Measurements from ENCODE around the gene KCNMA1.

DNA sequence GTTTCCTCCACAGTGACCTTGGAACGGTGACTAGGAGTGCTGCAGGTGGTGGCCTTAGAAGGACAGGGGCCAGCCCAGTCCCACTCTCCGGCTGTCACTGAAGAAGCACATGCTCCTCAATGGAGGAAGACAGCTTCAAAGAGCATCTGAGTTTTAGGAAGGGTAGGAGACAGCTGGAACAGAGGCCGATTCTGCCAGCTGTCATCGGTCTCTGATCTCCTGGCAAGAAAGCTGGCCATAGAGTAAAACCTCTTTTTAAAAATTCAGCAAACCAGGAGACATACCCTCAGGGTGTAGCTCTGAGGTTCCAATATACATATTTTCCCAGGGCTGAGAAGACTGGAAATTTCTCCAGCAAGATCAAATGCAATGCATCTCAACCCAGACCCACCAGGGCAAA is 55.9 kb downstream of the KCNMA1 start:
- TF ChIP-seq, protein P1, sequence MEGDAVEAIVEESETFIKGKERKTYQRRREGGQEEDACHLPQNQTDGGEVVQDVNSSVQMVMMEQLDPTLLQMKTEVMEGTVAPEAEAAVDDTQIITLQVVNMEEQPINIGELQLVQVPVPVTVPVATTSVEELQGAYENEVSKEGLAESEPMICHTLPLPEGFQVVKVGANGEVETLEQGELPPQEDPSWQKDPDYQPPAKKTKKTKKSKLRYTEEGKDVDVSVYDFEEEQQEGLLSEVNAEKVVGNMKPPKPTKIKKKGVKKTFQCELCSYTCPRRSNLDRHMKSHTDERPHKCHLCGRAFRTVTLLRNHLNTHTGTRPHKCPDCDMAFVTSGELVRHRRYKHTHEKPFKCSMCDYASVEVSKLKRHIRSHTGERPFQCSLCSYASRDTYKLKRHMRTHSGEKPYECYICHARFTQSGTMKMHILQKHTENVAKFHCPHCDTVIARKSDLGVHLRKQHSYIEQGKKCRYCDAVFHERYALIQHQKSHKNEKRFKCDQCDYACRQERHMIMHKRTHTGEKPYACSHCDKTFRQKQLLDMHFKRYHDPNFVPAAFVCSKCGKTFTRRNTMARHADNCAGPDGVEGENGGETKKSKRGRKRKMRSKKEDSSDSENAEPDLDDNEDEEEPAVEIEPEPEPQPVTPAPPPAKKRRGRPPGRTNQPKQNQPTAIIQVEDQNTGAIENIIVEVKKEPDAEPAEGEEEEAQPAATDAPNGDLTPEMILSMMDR (IDR thresholded peaks at IDR 0.05 in 8 of 11, conservative IDR thresholded peaks at IDR 0.05 in 3 of 11) = no peak
- TF ChIP-seq POLR2A (IDR thresholded peaks at IDR 0.05) (no peak), POLR2AphosphoS5 (IDR thresholded peaks at IDR 0.05) (no peak)
